ENCODE data around the gene CYP17A1. TPM values are rescaled to one million over a fixed set of nuclear protein-coding genes. Genes with fewer than 3 reads are reported as not detected.

The CYP17A1 gene
- total RNA-seq, 1 experiment from 2014 or later: 2.1 TPM

- DNase-seq (ENCODE audit: low read depth, low spot score) (no peak), ATAC-seq (no peak)
- ChIA-PET POLR2A (no interaction called here), CTCF (no interaction called here)
- H3K36me3 ChIP-seq (ENCODE audit: control insufficient read depth, insufficient read depth, low read length): no peaks in the 10 kb centered on the region
- BruUV-seq (replicated peaks): no TSS peak
- intact Hi-C loops (cut with micrococcal nuclease; ENCODE audit: unreplicated experiment): no loop called here
- H3K4me1 ChIP-seq (ENCODE audit: control insufficient read depth, insufficient read depth, low read length): peaks cover 77% of the 10 kb centered on the region
- H3K27ac ChIP-seq (ENCODE audit: low read length): peak overlapping the region; percentile 80
- in situ Hi-C loops (cut with HindIII; ENCODE audit: low pct_unique_long_range_greater_than_20kb, low sequenced_read_pairs): no loop called here
- H3K4me3 ChIP-seq (ENCODE audit: low read depth in 2 of 2, low read length in 2 of 2): no peak overlapping the region
- no peaks in the 10 kb centered on the region for H3K27me3 ChIP-seq (ENCODE audit: control insufficient read depth, insufficient read depth, low read length)
- no peaks in the 10 kb centered on the region for H3K9me3 ChIP-seq (ENCODE audit: control insufficient read depth, insufficient read depth, low read depth, low read length)
- TF ChIP-seq REST (IDR thresholded peaks at IDR 0.05; ENCODE audit: insufficient read depth in 1 of 2, low read depth in 2 of 2, low read length in 1 of 2): no peak
- TF ChIP-seq TCF7L2 (IDR thresholded peaks at IDR 0.05; ENCODE audit: low read depth, low read length): no peak
- TF ChIP-seq SIN3A (IDR thresholded peaks at IDR 0.05; ENCODE audit: borderline replicate concordance, insufficient read depth, low read depth, low read length): no peak
- TF ChIP-seq, protein P1, sequence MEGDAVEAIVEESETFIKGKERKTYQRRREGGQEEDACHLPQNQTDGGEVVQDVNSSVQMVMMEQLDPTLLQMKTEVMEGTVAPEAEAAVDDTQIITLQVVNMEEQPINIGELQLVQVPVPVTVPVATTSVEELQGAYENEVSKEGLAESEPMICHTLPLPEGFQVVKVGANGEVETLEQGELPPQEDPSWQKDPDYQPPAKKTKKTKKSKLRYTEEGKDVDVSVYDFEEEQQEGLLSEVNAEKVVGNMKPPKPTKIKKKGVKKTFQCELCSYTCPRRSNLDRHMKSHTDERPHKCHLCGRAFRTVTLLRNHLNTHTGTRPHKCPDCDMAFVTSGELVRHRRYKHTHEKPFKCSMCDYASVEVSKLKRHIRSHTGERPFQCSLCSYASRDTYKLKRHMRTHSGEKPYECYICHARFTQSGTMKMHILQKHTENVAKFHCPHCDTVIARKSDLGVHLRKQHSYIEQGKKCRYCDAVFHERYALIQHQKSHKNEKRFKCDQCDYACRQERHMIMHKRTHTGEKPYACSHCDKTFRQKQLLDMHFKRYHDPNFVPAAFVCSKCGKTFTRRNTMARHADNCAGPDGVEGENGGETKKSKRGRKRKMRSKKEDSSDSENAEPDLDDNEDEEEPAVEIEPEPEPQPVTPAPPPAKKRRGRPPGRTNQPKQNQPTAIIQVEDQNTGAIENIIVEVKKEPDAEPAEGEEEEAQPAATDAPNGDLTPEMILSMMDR (IDR thresholded peaks at IDR 0.05): no peak
- no peak for TF ChIP-seq POLR2AphosphoS5 (IDR thresholded peaks at IDR 0.05; ENCODE audit: low read depth, low read length)
Observed at GRCh38 chr10:102781921-102782557, 55.2 kb downstream of the CYP17A1 start.

- Histone ChIP-seq H3K9me3 (ENCODE audit: control insufficient read depth, insufficient read depth, low read depth, low read length) (no peaks in the 10 kb centered on the region), H3K27me3 (ENCODE audit: control insufficient read depth, insufficient read depth, low read length) (no peaks in the 10 kb centered on the region), H3K4me1 (ENCODE audit: control insufficient read depth, insufficient read depth, low read length) (peaks cover 80% of the 10 kb centered on the region), H3K27ac (ENCODE audit: low read length) (peak overlapping the region; percentile 66), H3K4me3 (ENCODE audit: low read depth in 2 of 2, low read length in 2 of 2) (no peak overlapping the region), H3K36me3 (ENCODE audit: control insufficient read depth, insufficient read depth, low read length) (no peaks in the 10 kb centered on the region)
- ATAC-seq: 0 out of 2 replicates have a peak, but pooled peaks have one; percentile 28
- in situ Hi-C loops (cut with HindIII; ENCODE audit: low pct_unique_long_range_greater_than_20kb, low sequenced_read_pairs): no loop called here
- BruUV-seq (replicated peaks): no TSS peak
- no peak for DNase-seq (ENCODE audit: low read depth, low spot score)
- TF ChIP-seq SIN3A (IDR thresholded peaks at IDR 0.05; ENCODE audit: borderline replicate concordance, insufficient read depth, low read depth, low read length) (no peak), POLR2AphosphoS5 (IDR thresholded peaks at IDR 0.05; ENCODE audit: low read depth, low read length) (no peak), TCF7L2 (IDR thresholded peaks at IDR 0.05; ENCODE audit: low read depth, low read length) (no peak), REST (IDR thresholded peaks at IDR 0.05; ENCODE audit: insufficient read depth in 1 of 2, low read depth in 2 of 2, low read length in 1 of 2) (no peak)
- TF ChIP-seq, protein P1 (IDR thresholded peaks at IDR 0.05): no peak
- ChIA-PET POLR2A (interaction anchor here (0.5 kb wide), 1 partner anchor 45 kb away, joined by 8 read pairs; no protein-coding TSS in a partner anchor), CTCF (interaction anchor here (1.1 kb wide), 1 partner anchor 17 kb away, joined by 3 read pairs; no protein-coding TSS in a partner anchor)
- intact Hi-C loops (cut with micrococcal nuclease; ENCODE audit: unreplicated experiment): no loop called here
Observed at GRCh38 chr10:102781090-102781920, 55.9 kb downstream of the CYP17A1 start.
